ENCODE results near the gene TNRC6C. TPM values are rescaled to one million over a fixed set of nuclear protein-coding genes. Genes with fewer than 3 reads are reported as not detected.

The TNRC6C gene
- total and polyA plus RNA-seq, 10 donors = 1.7 to 37.0 (median 18.3) TPM

DNA sequence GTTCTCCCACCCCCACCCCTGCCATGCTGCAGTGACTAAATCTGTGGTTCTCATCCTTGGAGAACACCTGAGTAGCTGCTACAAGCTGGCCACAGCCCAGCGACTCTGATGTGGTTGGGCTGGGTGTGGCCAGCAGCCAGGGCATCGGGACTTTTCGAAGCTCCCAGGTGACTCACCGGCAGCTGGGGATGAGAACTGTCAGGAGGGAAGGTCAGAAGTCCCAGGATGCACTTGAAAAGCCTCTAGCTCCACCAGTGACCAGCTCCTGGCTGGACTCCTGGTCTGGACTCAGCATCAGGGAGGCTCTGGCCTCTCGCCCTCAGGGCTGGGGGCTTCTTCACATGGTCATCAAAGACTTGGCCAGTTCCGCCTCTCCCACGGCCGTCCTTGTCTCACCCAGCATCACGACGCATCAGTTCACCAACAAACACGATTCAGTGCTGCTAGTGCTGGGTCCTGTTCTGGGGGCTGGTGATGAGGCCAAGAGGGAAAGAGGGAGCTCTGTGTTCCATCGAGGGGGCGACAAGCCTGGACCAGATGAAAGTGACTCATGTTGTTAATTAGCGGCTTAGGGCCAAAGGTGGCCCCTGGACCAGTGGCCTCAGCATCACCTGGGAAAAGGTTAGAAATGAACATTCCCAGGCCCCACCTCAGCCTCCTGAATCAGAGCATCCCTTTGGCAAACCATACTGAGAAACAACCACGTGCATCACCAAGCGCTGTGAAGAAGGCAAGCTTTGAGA is 183.8 kb downstream of the TNRC6C start:
- TF ChIP-seq, protein P1, sequence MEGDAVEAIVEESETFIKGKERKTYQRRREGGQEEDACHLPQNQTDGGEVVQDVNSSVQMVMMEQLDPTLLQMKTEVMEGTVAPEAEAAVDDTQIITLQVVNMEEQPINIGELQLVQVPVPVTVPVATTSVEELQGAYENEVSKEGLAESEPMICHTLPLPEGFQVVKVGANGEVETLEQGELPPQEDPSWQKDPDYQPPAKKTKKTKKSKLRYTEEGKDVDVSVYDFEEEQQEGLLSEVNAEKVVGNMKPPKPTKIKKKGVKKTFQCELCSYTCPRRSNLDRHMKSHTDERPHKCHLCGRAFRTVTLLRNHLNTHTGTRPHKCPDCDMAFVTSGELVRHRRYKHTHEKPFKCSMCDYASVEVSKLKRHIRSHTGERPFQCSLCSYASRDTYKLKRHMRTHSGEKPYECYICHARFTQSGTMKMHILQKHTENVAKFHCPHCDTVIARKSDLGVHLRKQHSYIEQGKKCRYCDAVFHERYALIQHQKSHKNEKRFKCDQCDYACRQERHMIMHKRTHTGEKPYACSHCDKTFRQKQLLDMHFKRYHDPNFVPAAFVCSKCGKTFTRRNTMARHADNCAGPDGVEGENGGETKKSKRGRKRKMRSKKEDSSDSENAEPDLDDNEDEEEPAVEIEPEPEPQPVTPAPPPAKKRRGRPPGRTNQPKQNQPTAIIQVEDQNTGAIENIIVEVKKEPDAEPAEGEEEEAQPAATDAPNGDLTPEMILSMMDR (IDR thresholded peaks at IDR 0.05 in 8 of 11, conservative IDR thresholded peaks at IDR 0.05 in 3 of 11) = no peak
- peak in 1 of 3 donors; percentile 48 for TF ChIP-seq POLR2AphosphoS5 (IDR thresholded peaks at IDR 0.05)
- H3K4me1 ChIP-seq = peaks cover 50 to 100% (median 87%) of the 10 kb centered on the region in 6 donors
- no peaks in the 10 kb centered on the region for H3K9me3 ChIP-seq
- DNase-seq = no peak
- H3K27me3 ChIP-seq (replicated peaks in 1 of 7) = no peaks in the 10 kb centered on the region
- peaks cover 0 to 38% (median 12%) of the 10 kb centered on the region in 6 donors for H3K36me3 ChIP-seq
- H3K27ac ChIP-seq = peak overlapping the region in 4 of 8 donors; percentile 69 to 84 (median 78)
- 83 to 96% (median 84%) methylated on average over 12 to 16 of the region's 16 CpGs for WGBS, 5 donors
- no peak overlapping the region for H3K4me3 ChIP-seq
- intact Hi-C loops (cut with DNase I; ENCODE audit: low total_unique reads) = no loop called here

- intact Hi-C loops (cut with DNase I; ENCODE audit: low total_unique reads) = no loop called here
- H3K27ac ChIP-seq = peak overlapping the region; percentile 33 to 81 (median 72)
- no peak for DNase-seq
- H3K36me3 ChIP-seq = peaks cover 0 to 29% (median 12%) of the 10 kb centered on the region in 6 donors
- peaks cover 46 to 100% (median 89%) of the 10 kb centered on the region in 6 donors for H3K4me1 ChIP-seq
- 78 to 85% (median 82%) methylated on average over 20 to 21 of the region's 21 CpGs for WGBS, 5 donors
- H3K27me3 ChIP-seq (replicated peaks in 1 of 7) = no peaks in the 10 kb centered on the region
- peak; percentile 21 to 65 (median 33) for TF ChIP-seq POLR2AphosphoS5 (IDR thresholded peaks at IDR 0.05)
- no peak for TF ChIP-seq POLR2A (IDR thresholded peaks at IDR 0.05)
- TF ChIP-seq, protein P1 (IDR thresholded peaks at IDR 0.05 in 8 of 11, conservative IDR thresholded peaks at IDR 0.05 in 3 of 11) = no peak
- H3K9me3 ChIP-seq = no peaks in the 10 kb centered on the region
- no peak overlapping the region for H3K4me3 ChIP-seq
These were observed 185.0 kb downstream of the TNRC6C start for GRCh38 chr17:78143214-78144146.

DNA sequence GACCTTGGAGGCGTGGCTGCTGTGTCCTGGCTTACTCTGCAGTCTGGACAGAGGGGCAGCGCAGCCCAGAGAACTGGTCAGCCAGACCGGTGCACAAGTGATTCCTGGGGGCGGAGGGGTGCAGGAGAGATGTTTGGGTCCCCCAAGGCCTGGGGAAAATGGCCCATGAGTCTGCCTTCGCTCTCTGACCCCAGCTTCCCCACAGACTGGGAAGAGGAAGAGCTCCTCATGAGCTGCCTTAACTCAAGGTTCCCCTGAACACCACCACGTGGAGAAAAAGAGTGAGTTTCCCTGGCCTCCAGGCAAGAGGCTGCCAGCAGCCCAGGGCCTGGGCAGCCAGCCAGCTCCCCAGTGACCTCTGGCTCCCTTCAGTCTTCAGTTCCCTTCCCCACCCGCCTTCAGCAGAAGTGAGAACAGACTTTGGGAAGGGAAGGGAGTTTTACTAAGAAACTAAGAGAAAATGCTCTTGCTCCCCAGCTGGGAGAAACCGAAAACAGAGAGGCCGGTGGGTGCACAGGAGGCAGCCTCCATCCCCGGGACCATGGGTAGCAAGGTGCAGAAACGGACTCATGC is 185.7 kb downstream of the TNRC6C start:
- H3K9me3 ChIP-seq = no peaks in the 10 kb centered on the region
- intact Hi-C loops (cut with DNase I; ENCODE audit: low total_unique reads) = no loop called here
- H3K4me1 ChIP-seq = peaks cover 44 to 100% (median 90%) of the 10 kb centered on the region in 6 donors
- peak; percentile 88 for DNase-seq
- TF ChIP-seq POLR2AphosphoS5 (IDR thresholded peaks at IDR 0.05) = peak; percentile 75 to 77 (median 77)
- no peak for TF ChIP-seq POLR2A (IDR thresholded peaks at IDR 0.05)
- TF ChIP-seq, protein P1 (IDR thresholded peaks at IDR 0.05 in 8 of 11, conservative IDR thresholded peaks at IDR 0.05 in 3 of 11) = peak in 1 of 11 experiments; percentile 12
- H3K36me3 ChIP-seq = peaks cover 0 to 23% (median 12%) of the 10 kb centered on the region in 6 donors
- 36 to 56% (median 43%) methylated on average over 9 to 11 of the region's 11 CpGs for WGBS, 5 donors
- H3K27me3 ChIP-seq (replicated peaks in 1 of 7) = no peaks in the 10 kb centered on the region
- H3K4me3 ChIP-seq = peak overlapping the region in 1 of 8 donors; percentile 9
- peak overlapping the region; percentile 33 to 81 (median 72) for H3K27ac ChIP-seq

Data from spleen (tissue), 11 donors.